HCT116 (cell line): Measurements from ENCODE around the gene ACOXL.

Experiments used
- CEBPB ChIP-seq: IDR thresholded peaks from 2 replicates; pipeline ENCODE4 v1.6.1; 2012; ENCODE audit warnings: low read depth
- ELF1 ChIP-seq: IDR thresholded peaks from 2 replicates; pipeline ENCODE4 v1.6.1; 2012; ENCODE audit warnings: low read depth, borderline replicate concordance
- POLR2A ChIP-seq: IDR thresholded peaks from 2 replicates; pipeline ENCODE4 v1.7.0; 2011; ENCODE audit warnings: borderline replicate concordance; ENCODE audit not compliant: insufficient read depth, insufficient read length; ENCODE audit errors: extremely low read depth
- SP1 ChIP-seq: IDR thresholded peaks from 2 replicates; pipeline ENCODE4 v1.6.1; 2012; ENCODE audit warnings: low read depth
- SRF ChIP-seq: IDR thresholded peaks from 2 replicates; pipeline ENCODE4 v1.6.1; 2012; ENCODE audit warnings: low read depth
- TCF7L2 ChIP-seq: IDR thresholded peaks from 2 replicates; pipeline ENCODE4 v1.7.0; 2011; ENCODE audit warnings: borderline replicate concordance, inconsistent platforms; ENCODE audit not compliant: insufficient read depth, insufficient read length; ENCODE audit errors: extremely low read depth
- TF ChIP-seq, protein P1 (sequence below), 3 experiments: fragments of 200-600 bp in 1 of 3; sonication (generic) in 1 of 3; IDR thresholded peaks in 2 of 3; conservative IDR thresholded peaks in 1 of 3; 2 replicates each; pipeline ENCODE4 v1.5.1; 2012 to 2017; ENCODE audit warnings: low read depth in 2 of 3, low read length in 2 of 3, antibody characterized with exemption in 1 of 3, borderline replicate concordance in 1 of 3, control low read depth in 1 of 3, mild to moderate bottlenecking in 1 of 3, mixed read lengths in 1 of 3, mixed run types in 1 of 3, moderate library complexity in 1 of 3; ENCODE audit not compliant: insufficient read depth in 1 of 3
- TF ChIP-seq, protein P2 (sequence below): IDR thresholded peaks from 2 replicates; pipeline ENCODE4 v1.6.1; 2012

DNA sequence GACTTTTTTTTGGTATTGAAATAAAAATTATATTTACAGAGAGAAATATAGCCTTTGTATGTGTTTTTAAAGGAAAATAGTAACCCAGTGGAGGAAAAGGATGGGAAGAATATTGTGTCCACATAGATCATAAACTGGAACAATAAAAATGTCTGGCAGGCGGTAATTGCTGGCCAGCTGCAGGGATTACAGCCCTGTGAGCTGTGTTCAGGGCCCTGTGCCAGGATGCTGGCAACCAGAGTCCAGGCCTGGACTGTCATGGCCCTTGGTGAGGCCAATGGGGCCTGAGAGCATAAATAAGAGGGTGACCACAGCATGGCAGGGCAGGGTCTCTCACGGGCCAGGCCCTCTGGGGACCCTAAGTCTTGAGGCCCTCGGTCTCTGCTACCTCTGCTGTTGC is 171.2 kb downstream of the ACOXL start:
- no peak for TF ChIP-seq POLR2A
- TF ChIP-seq, protein P1, sequence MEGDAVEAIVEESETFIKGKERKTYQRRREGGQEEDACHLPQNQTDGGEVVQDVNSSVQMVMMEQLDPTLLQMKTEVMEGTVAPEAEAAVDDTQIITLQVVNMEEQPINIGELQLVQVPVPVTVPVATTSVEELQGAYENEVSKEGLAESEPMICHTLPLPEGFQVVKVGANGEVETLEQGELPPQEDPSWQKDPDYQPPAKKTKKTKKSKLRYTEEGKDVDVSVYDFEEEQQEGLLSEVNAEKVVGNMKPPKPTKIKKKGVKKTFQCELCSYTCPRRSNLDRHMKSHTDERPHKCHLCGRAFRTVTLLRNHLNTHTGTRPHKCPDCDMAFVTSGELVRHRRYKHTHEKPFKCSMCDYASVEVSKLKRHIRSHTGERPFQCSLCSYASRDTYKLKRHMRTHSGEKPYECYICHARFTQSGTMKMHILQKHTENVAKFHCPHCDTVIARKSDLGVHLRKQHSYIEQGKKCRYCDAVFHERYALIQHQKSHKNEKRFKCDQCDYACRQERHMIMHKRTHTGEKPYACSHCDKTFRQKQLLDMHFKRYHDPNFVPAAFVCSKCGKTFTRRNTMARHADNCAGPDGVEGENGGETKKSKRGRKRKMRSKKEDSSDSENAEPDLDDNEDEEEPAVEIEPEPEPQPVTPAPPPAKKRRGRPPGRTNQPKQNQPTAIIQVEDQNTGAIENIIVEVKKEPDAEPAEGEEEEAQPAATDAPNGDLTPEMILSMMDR (IDR thresholded peaks at IDR 0.05 in 2 of 3, conservative IDR thresholded peaks at IDR 0.05 in 1 of 3; ENCODE audit: borderline replicate concordance in 1 of 3, insufficient read depth in 1 of 3, low read depth in 2 of 3, low read length in 2 of 3), result no peak
- TF ChIP-seq SRF, result no peak
- no peak for TF ChIP-seq CEBPB
- TF ChIP-seq, protein P2, sequence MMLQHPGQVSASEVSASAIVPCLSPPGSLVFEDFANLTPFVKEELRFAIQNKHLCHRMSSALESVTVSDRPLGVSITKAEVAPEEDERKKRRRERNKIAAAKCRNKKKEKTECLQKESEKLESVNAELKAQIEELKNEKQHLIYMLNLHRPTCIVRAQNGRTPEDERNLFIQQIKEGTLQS, result no peak
- no peak for TF ChIP-seq ELF1
- no peak for TF ChIP-seq SP1
- no peak for TF ChIP-seq TCF7L2
